GM19467 (cell line): ENCODE data around the gene PDE4B.
"Not testable (repeated sequence)": the region's sequence is repeated elsewhere in the genome, so short reads cannot be mapped to it uniquely, and the experiment has no call there.

Experiments
- ATAC-seq: cut with Tn5 transposase; IDR thresholded peaks from one replicate; pipeline ENCODE4 v1.9.1; 2021; ENCODE audit warnings: mild to moderate bottlenecking, moderate library complexity; ENCODE audit not compliant: unreplicated experiment

Gene PDE4B

GRCh38 chr1:66043186-66043585 is 250.5 kb downstream of the PDE4B start:
- no peak for ATAC-seq

DNA sequence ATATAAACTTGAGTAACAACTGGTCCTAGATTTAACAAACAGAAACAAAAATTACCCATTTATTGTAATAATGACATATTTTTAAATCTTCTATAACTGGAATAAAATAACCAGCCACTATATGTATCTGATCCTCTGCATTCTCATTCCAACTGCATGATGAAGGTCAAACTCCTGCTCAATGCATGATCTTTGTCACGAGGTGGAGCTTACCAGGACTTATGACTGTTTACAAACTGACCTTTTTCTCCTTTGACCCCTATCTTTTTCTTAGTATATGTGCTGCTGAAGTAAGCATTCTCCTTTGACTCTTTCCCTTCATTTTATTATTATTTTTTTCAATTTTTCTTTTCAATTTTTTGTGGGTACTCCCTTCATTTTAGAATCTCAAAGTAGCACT is 252.2 kb downstream of the PDE4B start:
- ATAC-seq = no peak

- ATAC-seq = no peak
Observed at GRCh38 chr1:66046415-66046814, 253.7 kb downstream of the PDE4B start.

DNA sequence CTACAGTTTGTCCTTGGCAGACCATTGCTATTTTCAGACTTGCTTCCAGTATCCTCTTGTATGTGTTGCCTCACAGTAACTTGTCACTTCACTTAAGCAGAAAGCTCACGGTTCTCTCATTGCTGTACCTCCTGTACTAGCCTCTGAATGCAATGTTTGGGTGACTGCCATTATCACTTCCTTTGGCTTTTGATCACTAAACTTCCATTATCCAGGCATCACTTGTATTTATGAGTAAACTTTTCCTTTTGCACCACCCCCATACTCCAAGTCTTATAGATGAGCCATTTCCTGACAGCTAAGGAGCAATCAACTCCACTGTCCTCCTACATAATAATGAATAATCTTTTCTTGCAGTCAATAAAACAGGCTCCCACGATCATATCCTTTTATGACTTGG is 255.3 kb downstream of the PDE4B start:
- ATAC-seq = no peak

DNA sequence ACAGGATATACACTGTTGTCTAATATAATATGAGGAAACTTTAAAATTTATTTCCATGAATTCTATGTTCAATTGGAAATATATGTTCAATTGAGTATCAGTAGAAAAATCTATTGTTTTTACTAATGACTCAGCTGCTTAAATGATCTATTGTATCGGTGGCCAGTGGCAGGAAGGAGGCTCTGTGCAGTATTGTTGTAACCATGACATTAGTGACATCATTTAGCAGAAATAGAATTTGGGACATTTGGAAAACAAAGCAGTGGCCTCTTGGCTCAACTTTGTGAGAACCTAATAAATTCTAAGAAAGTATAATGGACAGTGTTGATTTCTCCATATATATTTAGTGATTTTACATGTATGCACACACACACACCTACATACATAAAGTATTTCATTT is 257.4 kb downstream of the PDE4B start:
- no peak for ATAC-seq

GRCh38 chr1:66050633-66051032 is 257.9 kb downstream of the PDE4B start:
- ATAC-seq = no peak

GRCh38 chr1:66055092-66055491 is 262.4 kb downstream of the PDE4B start:
- no peak for ATAC-seq

DNA sequence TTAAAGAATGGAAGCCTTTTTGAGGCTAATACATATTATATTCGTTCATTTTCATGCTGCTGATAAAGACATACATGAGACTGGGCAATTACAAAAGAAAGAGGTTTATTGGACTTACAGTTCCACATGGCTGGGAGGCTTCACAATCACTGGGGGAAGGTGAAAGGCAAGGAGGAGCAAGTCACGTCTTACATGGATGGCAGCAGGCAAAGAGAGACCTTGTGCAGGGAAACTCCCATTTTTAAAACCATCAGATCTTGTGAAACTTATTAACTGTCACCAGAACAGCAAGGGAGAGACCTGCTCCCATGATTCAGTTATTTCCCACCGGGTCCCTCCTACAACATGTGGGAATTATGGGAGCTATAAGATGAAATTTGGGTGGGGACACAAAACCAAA is 264.8 kb downstream of the PDE4B start:
- ATAC-seq = not testable (repeated sequence)

DNA sequence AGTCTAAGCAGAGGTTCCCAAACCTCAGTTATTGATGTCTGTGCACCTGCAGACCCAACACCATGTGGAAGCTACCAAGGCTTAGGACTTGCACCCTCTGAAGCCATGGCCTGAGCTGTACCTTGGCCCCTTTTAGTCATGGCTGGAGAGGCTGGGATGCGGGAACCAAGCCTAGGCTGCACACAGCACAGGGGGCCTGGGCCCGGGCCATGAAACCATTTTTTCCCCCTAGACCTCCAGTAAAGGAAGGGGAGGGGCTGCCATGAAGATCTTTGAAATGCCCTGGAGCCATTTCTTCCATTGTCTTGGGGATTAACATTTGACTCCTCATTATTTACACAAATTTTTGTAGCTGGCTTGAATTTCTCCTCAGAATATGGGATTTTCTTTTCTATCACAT is 265.9 kb downstream of the PDE4B start:
- ATAC-seq = no peak

DNA sequence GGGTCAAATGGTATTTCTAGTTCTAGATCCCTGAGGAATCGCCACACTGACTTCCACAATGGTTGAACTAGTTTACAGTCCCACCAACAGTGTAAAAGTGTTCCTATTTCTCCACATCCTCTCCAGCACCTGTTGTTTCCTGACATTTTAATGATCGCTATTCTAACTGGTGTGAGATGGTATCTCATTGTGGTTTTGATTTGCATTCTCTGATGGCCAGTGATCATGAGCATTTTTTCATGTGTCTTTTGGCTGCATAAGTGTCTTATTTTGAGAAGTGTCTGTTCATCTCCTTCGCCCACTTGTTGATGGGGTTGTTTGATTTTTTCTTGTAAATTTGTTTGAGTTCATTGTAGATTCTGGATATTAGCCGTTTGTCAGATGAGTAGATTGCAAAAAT is 274.5 kb downstream of the PDE4B start:
- ATAC-seq = not testable (repeated sequence)

GRCh38 chr1:66069976-66070876 is 277.5 kb downstream of the PDE4B start:
- ATAC-seq = no peak

GRCh38 chr1:66073388-66073787 is 280.7 kb downstream of the PDE4B start:
- ATAC-seq = no peak

GRCh38 chr1:66074147-66074546 is 281.5 kb downstream of the PDE4B start:
- no peak for ATAC-seq

- ATAC-seq = no peak
Observed at GRCh38 chr1:66078412-66078811, 285.7 kb downstream of the PDE4B start.

- ATAC-seq = no peak
Observed at GRCh38 chr1:66083003-66083402, 290.3 kb downstream of the PDE4B start.

DNA sequence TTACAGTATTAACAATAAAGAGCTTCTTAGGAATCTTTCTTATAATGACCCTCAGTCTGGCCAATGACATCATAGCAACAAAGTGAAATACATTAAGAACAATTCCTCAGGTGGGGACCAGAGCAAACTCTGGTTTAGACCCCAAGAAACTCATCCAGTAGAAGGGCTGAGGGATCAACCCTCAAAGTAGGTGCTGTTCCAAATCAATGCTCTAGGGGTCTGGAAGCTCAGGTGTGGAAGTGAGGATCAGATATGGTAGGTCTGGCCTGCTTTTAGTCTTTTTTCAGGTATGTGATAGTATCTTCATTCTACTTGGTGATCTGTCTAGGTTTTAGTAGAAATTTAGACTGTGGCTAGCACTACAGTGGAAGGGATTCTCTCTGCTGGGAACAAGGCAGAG is 291.7 kb downstream of the PDE4B start:
- ATAC-seq = no peak

DNA sequence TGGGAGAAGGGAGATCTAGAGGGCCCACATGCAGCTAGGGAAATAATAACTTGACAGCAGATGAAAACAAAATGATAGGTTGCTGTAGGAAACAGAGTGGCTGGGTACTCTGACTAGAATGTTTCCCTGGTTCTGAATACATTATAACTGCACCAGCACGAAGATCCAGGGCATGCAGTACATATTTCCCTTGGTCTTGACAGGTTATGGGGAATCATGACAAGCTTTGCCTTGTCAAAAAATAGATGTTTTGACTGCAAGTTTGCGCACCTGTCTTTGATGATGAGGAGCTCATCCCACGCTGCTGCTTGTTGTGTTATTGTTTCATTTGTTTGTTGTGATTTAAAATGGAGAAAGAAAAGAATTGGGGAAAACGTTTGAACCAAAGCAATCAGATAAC is 292.9 kb downstream of the PDE4B start:
- no peak for ATAC-seq

DNA sequence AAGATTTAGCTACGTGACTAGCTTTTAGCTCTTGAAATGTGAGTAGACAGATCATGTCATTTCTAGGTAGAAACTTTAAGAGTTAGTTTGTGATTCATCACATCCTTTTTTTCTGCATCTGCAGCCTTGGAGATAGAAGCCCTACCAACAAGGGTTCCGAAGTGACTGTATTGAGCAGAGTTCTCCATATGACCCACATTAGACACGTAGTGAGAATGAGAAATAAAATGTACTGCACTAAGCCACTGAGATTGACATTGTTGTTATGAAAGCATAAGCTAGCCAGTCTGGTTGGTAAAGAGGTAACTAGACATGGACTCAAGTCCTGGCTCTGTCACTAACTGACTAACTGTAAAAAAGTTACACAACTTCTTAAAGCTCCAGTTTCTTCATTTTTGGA is 296.1 kb downstream of the PDE4B start:
- ATAC-seq = no peak

DNA sequence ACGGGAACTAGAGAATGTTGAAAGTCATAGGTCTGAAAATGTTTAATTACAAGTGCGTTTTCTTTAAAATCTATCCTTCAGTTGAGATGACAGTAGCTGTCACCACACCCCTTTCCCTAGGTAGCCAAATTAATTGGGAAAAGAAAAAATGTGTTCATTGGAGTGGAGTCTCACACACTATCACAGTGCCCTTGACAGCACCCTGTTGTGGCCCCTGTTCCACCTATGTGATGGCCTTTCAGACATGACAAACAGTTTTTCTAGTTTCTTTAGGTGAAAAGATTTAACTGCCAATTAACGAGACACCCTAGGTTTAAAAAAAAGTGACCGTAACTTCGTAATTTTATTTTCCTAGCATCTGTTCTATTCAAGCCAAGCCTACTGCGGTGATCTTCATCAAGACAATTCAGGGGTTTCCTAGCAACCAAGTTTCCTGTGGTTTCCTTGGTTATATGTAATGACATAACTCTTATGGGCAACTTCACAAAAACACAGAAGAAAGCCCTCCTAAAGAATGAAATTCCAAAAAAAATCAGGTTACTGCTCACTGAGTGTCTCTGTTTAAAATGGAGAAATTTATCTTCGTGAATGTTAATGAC is 298.3 kb downstream of the PDE4B start:
- no peak for ATAC-seq

DNA sequence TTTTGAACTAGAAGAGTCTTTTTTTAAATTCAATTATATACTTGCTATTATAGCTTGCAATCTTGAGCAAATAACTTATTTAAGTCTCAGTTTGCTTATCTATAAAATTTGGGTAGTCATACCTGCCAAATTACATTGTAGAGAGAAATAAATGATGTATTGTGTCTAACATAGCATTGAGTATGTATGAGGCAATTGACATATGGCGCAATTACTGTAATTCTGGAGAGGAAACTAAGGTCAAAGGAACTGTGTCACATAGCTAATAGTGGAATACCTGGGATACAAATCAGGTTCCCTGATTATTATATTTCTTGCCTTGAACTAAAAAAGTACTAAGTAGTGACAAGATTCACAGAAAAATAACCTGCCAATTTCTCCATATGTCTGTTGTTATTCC is 302.5 kb downstream of the PDE4B start:
- no peak for ATAC-seq

GRCh38 chr1:66100959-66101358 is 308.3 kb downstream of the PDE4B start:
- ATAC-seq = not testable (repeated sequence)

DNA sequence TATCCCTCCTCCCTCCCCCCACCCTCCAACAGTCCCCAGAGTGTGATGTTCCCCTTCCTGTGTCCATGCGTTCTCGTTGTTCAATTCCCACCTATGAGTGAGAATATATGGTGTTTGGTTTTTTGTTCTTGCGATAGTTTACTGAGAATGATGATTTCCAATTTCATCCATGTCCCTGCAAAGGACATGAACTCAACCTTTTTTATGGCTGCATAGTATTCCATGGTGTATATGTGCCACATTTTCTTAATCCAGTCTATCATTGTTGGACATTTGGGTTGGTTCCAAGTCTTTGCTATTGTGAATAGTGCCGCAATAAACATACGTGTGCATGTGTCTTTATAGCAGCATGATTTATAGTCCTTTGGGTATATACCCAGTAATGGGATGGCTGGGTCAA is 311.4 kb downstream of the PDE4B start:
- ATAC-seq = not testable (repeated sequence)
